Stimulated activated CD4-positive, alpha-beta T cell treated with anti-CD3 and anti-CD28 coated beads, TNF-alpha, amount 100 ng/mL, for 48 hours (primary cell): ENCODE measurements around the gene RNLS.

ENCODE experiments used
- DNase-seq, 3 donors: peaks; one replicate each; pipeline ENCODE4 v3.0.0-alpha.2; 2020; ENCODE audit warnings: low read depth in 3 of 3

The RNLS gene

GRCh38 chr10:88431103-88431502 is 152.0 kb downstream of the RNLS start:
- no peak for DNase-seq

GRCh38 chr10:88428976-88429375 is 154.1 kb downstream of the RNLS start:
- DNase-seq, result no peak

- DNase-seq, result no peak
These were observed 154.7 kb downstream of the RNLS start for GRCh38 chr10:88428442-88428841.

- no peak for DNase-seq
These were observed 156.1 kb downstream of the RNLS start for GRCh38 chr10:88427024-88427423.

GRCh38 chr10:88424881-88425280 is 158.2 kb downstream of the RNLS start:
- DNase-seq, result no peak

GRCh38 chr10:88423732-88424131 is 159.4 kb downstream of the RNLS start:
- no peak for DNase-seq

GRCh38 chr10:88421590-88421989 is 161.5 kb downstream of the RNLS start:
- no peak for DNase-seq

GRCh38 chr10:88418871-88419270 is 164.2 kb downstream of the RNLS start:
- no peak for DNase-seq

GRCh38 chr10:88417387-88418030 is 165.6 kb downstream of the RNLS start:
- DNase-seq, result no peak

- no peak for DNase-seq
These were observed 166.3 kb downstream of the RNLS start for GRCh38 chr10:88416801-88417200.

GRCh38 chr10:88415533-88416130 is 167.5 kb downstream of the RNLS start:
- no peak for DNase-seq

GRCh38 chr10:88413412-88413811 is 169.7 kb downstream of the RNLS start:
- no peak for DNase-seq

GRCh38 chr10:88411772-88412349 is 171.3 kb downstream of the RNLS start:
- DNase-seq, result no peak

- no peak for DNase-seq
These were observed 173.3 kb downstream of the RNLS start for GRCh38 chr10:88409824-88410223.

GRCh38 chr10:88409236-88409635 is 173.9 kb downstream of the RNLS start:
- no peak for DNase-seq

- DNase-seq, result no peak
These were observed 175.0 kb downstream of the RNLS start for GRCh38 chr10:88408096-88408495.

- no peak for DNase-seq
These were observed 179.0 kb downstream of the RNLS start for GRCh38 chr10:88404133-88404532.

- DNase-seq, result no peak
These were observed 181.3 kb downstream of the RNLS start for GRCh38 chr10:88401671-88402347.

- no peak for DNase-seq
These were observed 183.9 kb downstream of the RNLS start for GRCh38 chr10:88399240-88399639.

GRCh38 chr10:88395677-88396076 is 187.4 kb downstream of the RNLS start:
- no peak for DNase-seq

- no peak for DNase-seq
These were observed 190.9 kb downstream of the RNLS start for GRCh38 chr10:88392222-88392621.

GRCh38 chr10:88390041-88390440 is 193.1 kb downstream of the RNLS start:
- DNase-seq, result no peak

- no peak for DNase-seq
These were observed 193.7 kb downstream of the RNLS start for GRCh38 chr10:88389456-88389855.
